Right atrium auricular region (tissue), 2 donors: Measurements from ENCODE around the gene SIL1. TPM values are rescaled to one million over a fixed set of nuclear protein-coding genes. Genes with fewer than 3 reads are reported as not detected.

Source experiments
- DNase-seq: peaks from one replicate; pipeline ENCODE4 v3.0.0-alpha.2; 2019; ENCODE audit warnings: low spot score
- H3K27ac ChIP-seq, 2 donors: fragments of 200-600 bp; sonication (generic); 1 replicate in 1 of 2; 2 replicates in 1 of 2; pipeline ENCODE4 v1.5.1; 2016 to 2019
- H3K27me3 ChIP-seq, 2 donors: fragments of 200-600 bp; sonication (generic); one replicate each; pipeline versions ENCODE4 v1.5.1 to v1.6.0; 2017 to 2019
- H3K36me3 ChIP-seq: fragments of 200-600 bp; sonication (generic); one replicate; pipeline ENCODE4 v1.5.1; 2016
- H3K4me1 ChIP-seq, 2 donors: fragments of 200-600 bp; sonication (generic); one replicate each; pipeline versions ENCODE4 v1.5.1 to v1.6.0; 2017 to 2019
- H3K4me3 ChIP-seq, 2 donors: fragments of 200-600 bp; sonication (generic); 1 replicate in 1 of 2; 2 replicates in 1 of 2; pipeline ENCODE4 v1.5.1; 2017 to 2019; ENCODE audit warnings: mild to moderate bottlenecking in 1 of 2, moderate library complexity in 1 of 2
- H3K9me3 ChIP-seq, 2 donors: fragments of 200-600 bp; sonication (generic); one replicate each; pipeline ENCODE4 v1.5.1; 2019
- total RNA-seq, 2 donors: library from RNA; depleted of rRNA; stranded (reverse); fragments of >200 nt; gene quantifications; one replicate each; pipeline ENCODE4 v1.1.0, GENCODE V29; 2016
- TF ChIP-seq, protein P1 (sequence below), 2 donors: fragments of 200-600 bp; sonication (generic); IDR thresholded peaks; one replicate each; pipeline ENCODE4 v1.5.1; 2019; ENCODE audit warnings: antibody characterized with exemption in 2 of 2

Gene SIL1
- total RNA-seq, 2 donors from 2014 or later, result 32.7 to 41.3 TPM

DNA sequence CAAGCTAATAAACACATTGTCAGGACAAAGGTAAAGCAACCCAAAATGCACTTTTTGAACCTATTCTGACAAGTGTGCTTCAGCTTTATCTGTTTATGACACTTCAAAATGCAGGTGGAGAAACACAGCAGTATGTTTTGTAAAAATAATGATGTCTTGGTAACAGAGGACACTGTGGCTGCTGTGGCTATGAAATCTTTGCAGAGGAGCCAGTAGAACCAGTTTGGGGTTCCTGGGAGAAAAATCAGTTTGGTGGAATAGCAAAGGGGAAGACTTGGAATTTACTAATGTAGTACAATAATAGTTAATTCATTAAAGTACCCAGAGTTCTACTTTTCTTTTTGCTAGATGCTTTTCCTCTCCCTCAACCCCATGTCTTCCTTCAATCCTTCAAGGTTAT, 40.6 kb downstream of the SIL1 start:
- Histone ChIP-seq H3K9me3 (no peaks in the 10 kb centered on the region), H3K4me3 (no peak overlapping the region), H3K4me1 (no peaks in the 10 kb centered on the region), H3K27ac (no peak overlapping the region), H3K27me3 (no peaks in the 10 kb centered on the region), H3K36me3 (no peaks in the 10 kb centered on the region)
- no peak for DNase-seq
- TF ChIP-seq, protein P1, sequence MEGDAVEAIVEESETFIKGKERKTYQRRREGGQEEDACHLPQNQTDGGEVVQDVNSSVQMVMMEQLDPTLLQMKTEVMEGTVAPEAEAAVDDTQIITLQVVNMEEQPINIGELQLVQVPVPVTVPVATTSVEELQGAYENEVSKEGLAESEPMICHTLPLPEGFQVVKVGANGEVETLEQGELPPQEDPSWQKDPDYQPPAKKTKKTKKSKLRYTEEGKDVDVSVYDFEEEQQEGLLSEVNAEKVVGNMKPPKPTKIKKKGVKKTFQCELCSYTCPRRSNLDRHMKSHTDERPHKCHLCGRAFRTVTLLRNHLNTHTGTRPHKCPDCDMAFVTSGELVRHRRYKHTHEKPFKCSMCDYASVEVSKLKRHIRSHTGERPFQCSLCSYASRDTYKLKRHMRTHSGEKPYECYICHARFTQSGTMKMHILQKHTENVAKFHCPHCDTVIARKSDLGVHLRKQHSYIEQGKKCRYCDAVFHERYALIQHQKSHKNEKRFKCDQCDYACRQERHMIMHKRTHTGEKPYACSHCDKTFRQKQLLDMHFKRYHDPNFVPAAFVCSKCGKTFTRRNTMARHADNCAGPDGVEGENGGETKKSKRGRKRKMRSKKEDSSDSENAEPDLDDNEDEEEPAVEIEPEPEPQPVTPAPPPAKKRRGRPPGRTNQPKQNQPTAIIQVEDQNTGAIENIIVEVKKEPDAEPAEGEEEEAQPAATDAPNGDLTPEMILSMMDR (IDR thresholded peaks at IDR 0.05), result no peak

- no peaks in the 10 kb centered on the region for H3K9me3 ChIP-seq
- H3K27me3 ChIP-seq, result no peaks in the 10 kb centered on the region
- TF ChIP-seq, protein P1 (IDR thresholded peaks at IDR 0.05), result no peak
Measured at GRCh38 chr5:139156814-139157213, 41.4 kb downstream of the SIL1 start.

DNA sequence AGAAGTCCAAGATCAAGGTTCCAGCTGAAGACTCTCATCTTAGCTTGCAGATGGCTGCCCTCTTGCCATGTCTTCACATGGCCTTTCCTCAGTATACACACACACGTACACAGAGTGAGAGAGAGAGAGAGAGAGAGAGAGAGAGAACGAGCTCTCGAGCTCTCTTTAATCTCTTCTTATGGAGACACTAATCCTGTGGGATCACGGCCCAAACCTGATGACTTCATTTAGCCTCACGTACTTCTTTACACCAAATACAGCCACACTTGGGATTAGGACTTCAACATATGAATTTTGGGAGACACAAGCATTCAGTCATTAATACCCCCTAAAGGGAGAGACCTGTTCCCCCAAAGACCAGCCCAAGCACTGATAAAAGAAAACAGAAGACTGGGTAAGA, 42.8 kb downstream of the SIL1 start:
- DNase-seq, result no peak
- H3K4me1 ChIP-seq, result peaks cover 0 to 10% of the 10 kb centered on the region in 2 donors
- no peaks in the 10 kb centered on the region for H3K9me3 ChIP-seq
- H3K27ac ChIP-seq, result no peak overlapping the region
- H3K27me3 ChIP-seq, result no peaks in the 10 kb centered on the region
- no peaks in the 10 kb centered on the region for H3K36me3 ChIP-seq
- TF ChIP-seq, protein P1 (IDR thresholded peaks at IDR 0.05), result no peak
- no peak overlapping the region for H3K4me3 ChIP-seq

More at GRCh38 chr5:139156814-139157213, 41.4 kb downstream of the SIL1 start:
- Histone ChIP-seq H3K36me3 (no peaks in the 10 kb centered on the region), H3K27ac (no peak overlapping the region), H3K4me3 (no peak overlapping the region), H3K4me1 (no peaks in the 10 kb centered on the region)
- DNase-seq, result no peak

GRCh38 chr5:139151902-139152301, 46.3 kb downstream of the SIL1 start:
- no peak overlapping the region for H3K4me3 ChIP-seq
- TF ChIP-seq, protein P1 (IDR thresholded peaks at IDR 0.05), result no peak
- no peaks in the 10 kb centered on the region for H3K9me3 ChIP-seq
- no peak overlapping the region for H3K27ac ChIP-seq
- no peak for DNase-seq
- H3K4me1 ChIP-seq, result peaks cover 0 to 45% of the 10 kb centered on the region in 2 donors
- no peaks in the 10 kb centered on the region for H3K27me3 ChIP-seq
- H3K36me3 ChIP-seq, result no peaks in the 10 kb centered on the region

- TF ChIP-seq, protein P1 (IDR thresholded peaks at IDR 0.05), result no peak
- DNase-seq, result no peak
- Histone ChIP-seq H3K9me3 (no peaks in the 10 kb centered on the region), H3K4me3 (no peak overlapping the region), H3K36me3 (no peaks in the 10 kb centered on the region), H3K4me1 (peaks cover 0 to 45% of the 10 kb centered on the region in 2 donors), H3K27ac (peak overlapping the region in 1 of 2 donors; percentile 35), H3K27me3 (no peaks in the 10 kb centered on the region)
Measured at GRCh38 chr5:139150367-139150999, 47.7 kb downstream of the SIL1 start.
